ENCODE measurements around the gene KRTAP12-1. TPM values are rescaled to one million over a fixed set of nuclear protein-coding genes. Genes with fewer than 3 reads are reported as not detected.

KRTAP12-1 gene
- total RNA-seq, 1 donor = not detected

DNA sequence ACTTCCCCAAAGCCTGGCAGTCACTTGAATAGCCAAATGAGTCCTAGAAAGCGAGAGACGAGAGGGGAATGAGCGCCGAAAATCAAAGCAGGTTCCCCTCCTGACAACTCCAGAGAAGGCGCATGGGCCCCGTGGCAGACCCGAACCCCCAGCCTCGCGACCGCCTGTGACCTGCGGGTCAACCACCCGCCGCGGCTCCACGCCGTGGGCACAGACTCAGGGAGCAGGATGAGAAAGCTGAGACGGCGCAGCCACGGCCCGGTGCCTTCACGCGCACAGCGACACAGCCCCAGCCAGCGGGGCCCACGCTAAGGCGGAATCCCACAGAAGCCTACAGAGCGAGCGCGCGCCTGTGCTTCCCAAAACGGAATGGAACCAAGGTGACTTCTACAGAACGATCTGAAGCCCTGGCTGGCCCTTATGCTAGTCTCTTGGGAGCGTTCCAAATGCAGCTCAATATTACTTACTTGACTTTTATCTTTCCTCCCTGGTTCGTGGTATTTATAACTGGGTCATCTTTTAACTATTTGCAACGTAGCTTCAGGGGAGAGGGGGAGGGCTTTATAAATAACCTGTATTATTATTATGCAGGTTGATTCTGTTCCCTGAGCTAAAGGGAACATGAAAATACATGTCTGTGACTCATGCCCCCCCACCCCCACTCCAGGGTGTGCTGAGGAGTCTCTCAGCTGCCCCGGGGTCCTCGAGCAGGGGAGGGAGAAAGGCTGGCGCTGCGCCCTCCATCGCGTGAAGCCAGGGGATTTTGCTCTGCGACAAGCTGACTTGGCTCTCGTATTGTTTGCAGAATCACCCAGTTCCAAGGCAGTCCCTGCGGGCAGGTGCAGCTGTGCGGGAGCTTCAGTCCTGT, 27.7 kb upstream of the KRTAP12-1 start:
- peaks cover 77% of the 10 kb centered on the region for H3K27me3 ChIP-seq (ENCODE audit: insufficient read depth, low read length)
- no peaks in the 10 kb centered on the region for H3K9me3 ChIP-seq (ENCODE audit: low read depth, low read length)
- H3K4me2 ChIP-seq (ENCODE audit: insufficient read depth, low read length) = no peak overlapping the region
- no peak for TF ChIP-seq CTCF (IDR thresholded peaks at IDR 0.05; ENCODE audit: extremely low read depth, low read depth, low read length)
- peak; percentile 73 for DNase-seq (ENCODE audit: insufficient read length, low spot score, missing footprints)
- H2AFZ ChIP-seq (ENCODE audit: low read length) = no peak overlapping the region
- no peaks in the 10 kb centered on the region for H3K36me3 ChIP-seq (ENCODE audit: insufficient read depth, low read length)
- H4K20me1 ChIP-seq (ENCODE audit: insufficient read depth, low read length) = no peaks in the 10 kb centered on the region
- no peak overlapping the region for H3K27ac ChIP-seq (ENCODE audit: low read depth, low read length)
- H3K79me2 ChIP-seq (ENCODE audit: insufficient read depth, low read length) = no peaks in the 10 kb centered on the region
- H3K4me3 ChIP-seq (ENCODE audit: insufficient read depth, low read length) = no peak overlapping the region
- no peaks in the 10 kb centered on the region for H3K4me1 ChIP-seq (ENCODE audit: insufficient read depth, low read length)

DNA sequence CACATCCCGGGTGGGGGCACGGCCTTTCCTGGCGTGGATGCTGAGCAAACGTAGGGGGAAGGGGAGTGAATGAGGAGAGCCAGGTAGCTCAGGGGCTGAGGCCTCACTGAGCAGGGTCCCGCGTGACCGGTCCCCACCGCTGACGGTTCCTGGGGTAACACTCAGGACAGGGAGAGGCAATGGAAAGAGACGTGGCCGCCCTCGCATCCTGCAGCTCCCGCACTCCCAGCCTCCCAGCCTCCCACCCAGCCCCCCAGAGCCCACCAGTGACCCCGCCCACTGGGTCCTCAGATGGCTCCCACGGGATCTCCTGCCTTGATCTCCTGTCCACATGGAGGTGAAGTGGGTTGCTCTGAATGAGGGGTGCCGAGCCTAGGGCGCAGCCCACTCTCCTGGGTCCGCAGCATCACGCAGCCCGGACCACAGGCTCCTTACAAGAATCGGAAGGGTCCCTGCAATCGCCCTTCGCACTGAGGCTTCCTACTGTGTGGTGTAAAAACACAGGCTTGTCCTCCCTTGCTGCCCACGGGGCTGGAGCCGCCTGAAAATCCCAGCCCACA, 27.0 kb upstream of the KRTAP12-1 start:
- Histone ChIP-seq H3K4me2 (ENCODE audit: insufficient read depth, low read length) (no peak overlapping the region), H3K36me3 (ENCODE audit: insufficient read depth, low read length) (no peaks in the 10 kb centered on the region), H3K27ac (ENCODE audit: low read depth, low read length) (no peak overlapping the region), H3K4me3 (ENCODE audit: insufficient read depth, low read length) (no peak overlapping the region), H3K27me3 (ENCODE audit: insufficient read depth, low read length) (peaks cover 80% of the 10 kb centered on the region), H3K4me1 (ENCODE audit: insufficient read depth, low read length) (no peaks in the 10 kb centered on the region), H2AFZ (ENCODE audit: low read length) (no peak overlapping the region), H4K20me1 (ENCODE audit: insufficient read depth, low read length) (no peaks in the 10 kb centered on the region), H3K79me2 (ENCODE audit: insufficient read depth, low read length) (no peaks in the 10 kb centered on the region), H3K9me3 (ENCODE audit: low read depth, low read length) (no peaks in the 10 kb centered on the region)
- no peak for DNase-seq (ENCODE audit: insufficient read length, low spot score, missing footprints)
- no peak for TF ChIP-seq CTCF (IDR thresholded peaks at IDR 0.05; ENCODE audit: extremely low read depth, low read depth, low read length)

GRCh38 chr21:44708213-44708865, 26.4 kb upstream of the KRTAP12-1 start:
- H3K27me3 ChIP-seq (ENCODE audit: insufficient read depth, low read length) = peaks cover 75% of the 10 kb centered on the region
- no peak overlapping the region for H3K4me2 ChIP-seq (ENCODE audit: insufficient read depth, low read length)
- no peaks in the 10 kb centered on the region for H3K79me2 ChIP-seq (ENCODE audit: insufficient read depth, low read length)
- no peak for TF ChIP-seq CTCF (IDR thresholded peaks at IDR 0.05; ENCODE audit: extremely low read depth, low read depth, low read length)
- DNase-seq (ENCODE audit: insufficient read length, low spot score, missing footprints) = peak; percentile 68
- H3K36me3 ChIP-seq (ENCODE audit: insufficient read depth, low read length) = no peaks in the 10 kb centered on the region
- H4K20me1 ChIP-seq (ENCODE audit: insufficient read depth, low read length) = no peaks in the 10 kb centered on the region
- H3K27ac ChIP-seq (ENCODE audit: low read depth, low read length) = no peak overlapping the region
- H3K9me3 ChIP-seq (ENCODE audit: low read depth, low read length) = no peaks in the 10 kb centered on the region
- no peak overlapping the region for H2AFZ ChIP-seq (ENCODE audit: low read length)
- no peak overlapping the region for H3K4me3 ChIP-seq (ENCODE audit: insufficient read depth, low read length)
- H3K4me1 ChIP-seq (ENCODE audit: insufficient read depth, low read length) = no peaks in the 10 kb centered on the region
